K562 (cell line): ENCODE results near the gene FMO2. TPM values are rescaled to one million over a fixed set of nuclear protein-coding genes. Genes with fewer than 3 reads are reported as not detected.

ENCODE experiments used
- ATAC-seq: fragments of 200-7000 bp; cut with Tn5 transposase; 3 replicates; pipeline ENCODE4 v1.9.1; 2020; ENCODE audit warnings: moderate library complexity
- BruUV-seq: library from RNA; stranded (reverse); fragments of 400-500 nt; replicated peaks from 2 replicates; lab custom pipeline; 2021; lab: Mats Ljungman, UMichigan
- CTCF ChIA-PET: fragments of 300-600 bp; formaldehyde crosslinking; extraction: SDS; loops from one replicate; lab custom pipeline; 2021; ENCODE audit warnings: low intra/inter-chr PET ratio; lab: Yijun Ruan, JAX
- POLR2A ChIA-PET: fragments of 300-600, 350-650 bp; sonication (Branson Sonifier 250); formaldehyde crosslinking; extraction: SDS; loops from one replicate; lab custom pipeline; 2021; ENCODE audit warnings: antibody characterized with exemption, inconsistent platforms; lab: Yijun Ruan, JAX
- DNase-seq, 4 experiments: peaks; one replicate each; pipeline versions ENCODE4 v3.0.0 to v3.0.0-alpha.2; 2011 to 2018; ENCODE audit warnings: low spot score in 3 of 4, mixed read lengths in 3 of 4; ENCODE audit errors: extremely low read depth in 1 of 4
- FAIRE-seq: peaks from 2 replicates; lab custom pipeline; 2011; peaks lifted over from hg19 to GRCh38; lab: Jason Lieb, UNC
- H2AFZ ChIP-seq: 2 replicates; pipeline ENCODE4 v1.6.0; 2011; ENCODE audit warnings: low read depth, low read length, control low read depth, inconsistent platforms
- H3K27ac ChIP-seq: fragments of 200-600 bp; 3 replicates; pipeline ENCODE4 v1.8.0; 2011; ENCODE audit warnings: low read depth, mild to moderate bottlenecking, control low read depth, inconsistent platforms, low read length, moderate library complexity, mixed read lengths; ENCODE audit errors: extremely low read depth
- H3K27me3 ChIP-seq, 2 experiments: fragments of 300-600 bp in 1 of 2; 2 replicates in 1 of 2; 3 replicates in 1 of 2; pipeline versions ENCODE4 v1.6.0 to v1.8.0; 2011; ENCODE audit warnings: inconsistent platforms in 2 of 2, low read length in 2 of 2, mild to moderate bottlenecking in 1 of 2, mixed read lengths in 1 of 2, moderate library complexity in 1 of 2; ENCODE audit not compliant: control insufficient read depth in 2 of 2, insufficient read depth in 2 of 2
- H3K36me3 ChIP-seq: fragments of 300-600 bp; 3 replicates; pipeline ENCODE4 v1.8.0; 2011; ENCODE audit warnings: mild to moderate bottlenecking, low read length, inconsistent platforms; ENCODE audit not compliant: control insufficient read depth, insufficient read depth
- H3K4me1 ChIP-seq, 2 experiments: fragments of 200-600 bp in 1 of 2; replicated peaks in 1 of 2; 2 replicates in 1 of 2; 3 replicates in 1 of 2; pipeline versions ENCODE4 v1.5.1 to v1.8.0; 2011; ENCODE audit warnings: inconsistent platforms in 2 of 2, low read length in 2 of 2, mild to moderate bottlenecking in 1 of 2, mixed read lengths in 1 of 2, moderate library complexity in 1 of 2; ENCODE audit not compliant: control insufficient read depth in 2 of 2, insufficient read depth in 2 of 2
- H3K4me2 ChIP-seq: 2 replicates; pipeline ENCODE4 v1.6.1; 2011; ENCODE audit warnings: low read length, control low read depth, inconsistent platforms, mixed read lengths; ENCODE audit not compliant: insufficient read depth
- H3K4me3 ChIP-seq: fragments of 200-600 bp; sonication (generic), shearing (Covaris generic); 2 replicates; pipeline ENCODE4 v1.5.1; 2016; ENCODE audit warnings: control low read depth, inconsistent platforms
- H3K79me2 ChIP-seq: fragments of 200-600 bp; 3 replicates; pipeline ENCODE4 v1.8.0; 2011; ENCODE audit warnings: low read length, inconsistent platforms; ENCODE audit not compliant: control insufficient read depth, insufficient read depth
- H3K9ac ChIP-seq, 2 experiments: 2 replicates each; pipeline versions ENCODE4 v1.6.0 to v1.6.1; 2011; ENCODE audit warnings: low read depth in 2 of 2, low read length in 2 of 2, control low read depth in 1 of 2, inconsistent platforms in 1 of 2, mild to moderate bottlenecking in 1 of 2, mixed read lengths in 1 of 2; ENCODE audit not compliant: insufficient read depth in 1 of 2
- H3K9me1 ChIP-seq: one replicate; pipeline ENCODE4 v1.6.0; 2011; ENCODE audit warnings: inconsistent platforms, mild to moderate bottlenecking, low read length, moderate library complexity; ENCODE audit not compliant: control insufficient read depth, insufficient read depth
- H3K9me3 ChIP-seq: replicated peaks from 2 replicates; pipeline ENCODE4 v1.5.1; 2011; ENCODE audit warnings: low read depth, low read length, inconsistent platforms; ENCODE audit not compliant: control insufficient read depth, insufficient read depth
- H4K20me1 ChIP-seq: replicated peaks from 2 replicates; pipeline ENCODE4 v1.6.1; 2011; ENCODE audit warnings: low read length, inconsistent platforms, mixed read lengths; ENCODE audit not compliant: control insufficient read depth, insufficient read depth
- ATF3 ChIP-seq, 2 experiments: fragments of 450-650 bp in 1 of 2; sonication (generic) in 1 of 2; formaldehyde crosslinking in 1 of 2; IDR thresholded peaks in 1 of 2; conservative IDR thresholded peaks in 1 of 2; 2 replicates each; pipeline versions ENCODE4 v1.6.1 to v1.8.1; 2016 to 2023; ENCODE audit warnings: mild to moderate bottlenecking in 2 of 2, moderate library complexity in 2 of 2, inconsistent platforms in 1 of 2, missing genetic modification reagents in 1 of 2
- ELF1 ChIP-seq: fragments of 200-800 bp; sonication (Bioruptor generic); IDR thresholded peaks from 2 replicates; pipeline ENCODE4 v1.6.1; 2016; ENCODE audit warnings: missing genetic modification characterization, missing compliant biosample characterization
- FUS ChIP-seq: fragments of 200-400 bp; formaldehyde crosslinking; optimal IDR thresholded peaks from 2 replicates; pipeline ENCODE3; 2017; ENCODE audit warnings: low read depth, low read length
- KHSRP ChIP-seq: fragments of 450-650 bp; IDR thresholded peaks from 2 replicates; pipeline ENCODE4 v1.6.1; 2017
- KLF1 ChIP-seq: fragments of 450-650 bp; IDR thresholded peaks from 2 replicates; pipeline ENCODE4 v1.6.1; 2016; ENCODE audit warnings: missing genetic modification characterization, missing compliant biosample characterization
- KLF13 ChIP-seq: fragments of 450-650 bp; IDR thresholded peaks from 2 replicates; pipeline ENCODE4 v1.6.1; 2016; ENCODE audit warnings: missing genetic modification characterization, low read depth, mild to moderate bottlenecking, missing compliant biosample characterization, moderate library complexity, borderline replicate concordance
- PCBP1 ChIP-seq: fragments of 200-400 bp; formaldehyde crosslinking; IDR thresholded peaks from 2 replicates; pipeline ENCODE4 v1.6.1; 2018; ENCODE audit warnings: mild to moderate bottlenecking, low read depth, low read length; ENCODE audit not compliant: poor library complexity, severe bottlenecking
- PTTG1 ChIP-seq: fragments of 450-650 bp; IDR thresholded peaks from 2 replicates; pipeline ENCODE4 v1.6.1; 2016; ENCODE audit warnings: low read depth, mild to moderate bottlenecking, missing genetic modification characterization, missing compliant biosample characterization
- SMC3 ChIP-seq: conservative IDR thresholded peaks from 2 replicates; pipeline ENCODE4 v1.6.1; 2011; ENCODE audit warnings: low read depth, low read length, improper control_type of control experiment; ENCODE audit not compliant: insufficient read depth
- SRSF3 ChIP-seq: fragments of 200-400 bp; formaldehyde crosslinking; IDR thresholded peaks from 2 replicates; pipeline ENCODE4 v1.6.1; 2016; ENCODE audit warnings: mild to moderate bottlenecking, low read length, moderate library complexity; ENCODE audit not compliant: insufficient read depth
- USF2 ChIP-seq: sonication (generic); formaldehyde crosslinking; IDR thresholded peaks from 2 replicates; pipeline ENCODE4 v1.5.0; 2020; ENCODE audit warnings: missing genetic modification reagents
- ZKSCAN3 ChIP-seq: fragments of 250-450 bp; sonication (Bioruptor Pico); IDR thresholded peaks from 2 replicates; pipeline ENCODE4 v1.4.0; 2020
- WGBS: fragments of 100-300 bp; shearing (Covaris generic); methylation state at CpG from one replicate; pipeline ENCODE4 v1.1.6; 2016; ENCODE audit warnings: low coverage, mixed read lengths; ENCODE audit not compliant: insufficient coverage; ENCODE audit errors: missing lambda C conversion rate; 5-methylcytosine and 5-hydroxymethylcytosine counted together
- in situ Hi-C: fragments of 300-500 bp; cut with MboI; formaldehyde crosslinking; loops from 4 replicates; pipeline ENCODE4 v1.15.0; 2018; ENCODE audit warnings: inconsistent platforms, mixed read lengths
- intact Hi-C: fragments of 100-400 bp; cut with micrococcal nuclease; formaldehyde crosslinking; loops from 2 replicates; pipeline ENCODE4 v1.14.2; 2022
- polyA plus RNA-seq, 8 experiments: library from polyadenylated mRNA; depleted of rRNA in 4 of 8; stranded (reverse) in 5 of 8; unstranded in 3 of 8; fragments of >200 nt; fragmentation: Nextera tagmentation in 2 of 8; fragmentation: Illumina TruSeq in 1 of 8; extraction: Ambion mirVana in 2 of 8; extraction: Trizol in 1 of 8; gene quantifications; 2 replicates each; pipeline versions ENCODE4 v1.2.1 to v1.2.3, GENCODE V29; 2011 to 2014; ENCODE audit warnings: inconsistent platforms in 1 of 8, missing spikeins in 1 of 8
- total RNA-seq, 7 experiments: library from RNA; depleted of rRNA in 6 of 7; stranded (reverse); fragments of >200 nt in 6 of 7; fragmentation: Illumina TruSeq in 2 of 7; extraction: Trizol in 2 of 7; gene quantifications; 2 replicates each; pipeline versions ENCODE4 v1.2.1 to v1.2.3, GENCODE V29; 2011 to 2021; ENCODE audit warnings: low replicate concordance in 1 of 7

The FMO2 gene
- total and polyA plus RNA-seq, 9 of the 15 experiments (the other 6 are each of a cell fraction or from before 2014, with no cell fraction given) = not detected

- BruUV-seq = no TSS peak
- Histone ChIP-seq H3K27ac (no peak overlapping the region), H3K4me3 (no peak overlapping the region), H3K9me1 (no peaks in the 10 kb centered on the region), H3K9me3 (no peaks in the 10 kb centered on the region), H3K27me3 (no peaks in the 10 kb centered on the region), H3K9ac (no peak overlapping the region), H2AFZ (no peak overlapping the region), H3K4me2 (no peak overlapping the region), H3K4me1 (no peaks in the 10 kb centered on the region), H3K36me3 (no peaks in the 10 kb centered on the region), H4K20me1 (no peaks in the 10 kb centered on the region), H3K79me2 (no peaks in the 10 kb centered on the region)
- DNase-seq = no peak
- TF ChIP-seq KHSRP (no peak), USF2 (no peak), SMC3 (no peak), PCBP1 (no peak), ATF3 (IDR thresholded peaks at IDR 0.05) (no peak), ATF3 (CRISPR knock-in tag; conservative IDR thresholded peaks at IDR 0.05) (no peak), ZKSCAN3 (CRISPR knock-in tag) (no peak), SRSF3 (no peak), ELF1 (no peak), FUS (no peak), KLF1 (tag) (no peak), PTTG1 (tag) (no peak), KLF13 (tag) (no peak)
- ChIA-PET CTCF (no interaction called here), POLR2A (no interaction called here)
- WGBS = 2% methylated on average over 4 of the region's 4 CpGs
- ATAC-seq = no peak
- intact Hi-C loops = no loop called here
- no peak for FAIRE-seq
- in situ Hi-C loops = no loop called here
Observed at GRCh38 chr1:171177261-171177660, 7.8 kb upstream of the FMO2 start.
